GM12891 (cell line): ENCODE results near the gene BCAS2.

Experiments used
- POLR2A ChIP-seq: IDR thresholded peaks from 2 replicates; pipeline ENCODE4 v1.6.1; 2011; ENCODE audit warnings: low read depth, low read length, control low read depth
- SPI1 ChIP-seq: IDR thresholded peaks from 2 replicates; pipeline ENCODE4 v1.6.1; 2011; ENCODE audit warnings: low read depth, low read length, control low read depth
- TAF1 ChIP-seq: IDR thresholded peaks from 2 replicates; pipeline ENCODE4 v1.6.1; 2011; ENCODE audit warnings: low read depth, low read length, control low read depth

- TF ChIP-seq POLR2A (no peak), TAF1 (no peak), SPI1 (no peak)
Observed at GRCh38 chr1:114597949-114598348, 16.5 kb upstream of the BCAS2 start.
